Gastrocnemius medialis (tissue), 4 donors: ENCODE data around the gene IKZF3.

Experiments used
- CTCF ChIP-seq, 5 experiments: fragments of 450-650 bp in 3 of 5; fragments of 200-600 bp in 2 of 5; sonication (generic) in 2 of 5; IDR thresholded peaks in 4 of 5; conservative IDR thresholded peaks in 1 of 5; 1 replicate in 4 of 5; 2 replicates in 1 of 5; pipeline ENCODE4 v1.5.1; 2016 to 2019; ENCODE audit warnings: antibody characterized with exemption in 5 of 5, mild to moderate bottlenecking in 3 of 5, moderate library complexity in 3 of 5
- POLR2A ChIP-seq, 2 donors: fragments of 450-650 bp; IDR thresholded peaks; one replicate each; pipeline ENCODE4 v1.6.1; 2017; ENCODE audit warnings: antibody characterized with exemption in 2 of 2, mild to moderate bottlenecking in 2 of 2, moderate library complexity in 2 of 2

- TF ChIP-seq POLR2A (IDR thresholded peaks at IDR 0.05) (no peak), CTCF (IDR thresholded peaks at IDR 0.05 in 4 of 5, conservative IDR thresholded peaks at IDR 0.05 in 1 of 5) (no peak)
These were observed 4.4 kb upstream of the IKZF3 start for GRCh38 chr17:39868554-39868942.
